C1 segment of cervical spinal cord (tissue), 14 donors: Measurements from ENCODE around the gene TUBGCP3.
"Not testable (repeated sequence)": the region's sequence is repeated elsewhere in the genome, so short reads cannot be mapped to it uniquely, and the experiment has no call there.

Experiments
- DNase-seq, 14 donors: peaks; one replicate each; lab custom pipeline; 2025; lab: John Stamatoyannopoulos, UW

TUBGCP3 gene

GRCh38 chr13:112579310-112579843 is 8.6 kb downstream of the TUBGCP3 start:
- DNase-seq, result no peak

GRCh38 chr13:112576768-112577167 is 11.2 kb downstream of the TUBGCP3 start:
- DNase-seq, result no peak

- DNase-seq, result no peak
These were observed 11.8 kb downstream of the TUBGCP3 start for GRCh38 chr13:112576191-112576590.

GRCh38 chr13:112575675-112576074 is 12.3 kb downstream of the TUBGCP3 start:
- no peak for DNase-seq

GRCh38 chr13:112574834-112575613 is 12.9 kb downstream of the TUBGCP3 start:
- no peak for DNase-seq

GRCh38 chr13:112574416-112574815 is 13.5 kb downstream of the TUBGCP3 start:
- no peak for DNase-seq

GRCh38 chr13:112573710-112574109 is 14.2 kb downstream of the TUBGCP3 start:
- DNase-seq, result no peak

- DNase-seq, result no peak
These were observed 15.6 kb downstream of the TUBGCP3 start for GRCh38 chr13:112572366-112572765.

- DNase-seq, result no peak
These were observed 18.1 kb downstream of the TUBGCP3 start for GRCh38 chr13:112569821-112570220.

- no peak for DNase-seq
These were observed 20.6 kb downstream of the TUBGCP3 start for GRCh38 chr13:112567161-112567862.

- DNase-seq, result no peak
These were observed 25.1 kb downstream of the TUBGCP3 start for GRCh38 chr13:112562786-112563383.

- no peak for DNase-seq
These were observed 25.7 kb downstream of the TUBGCP3 start for GRCh38 chr13:112562254-112562653.

DNA sequence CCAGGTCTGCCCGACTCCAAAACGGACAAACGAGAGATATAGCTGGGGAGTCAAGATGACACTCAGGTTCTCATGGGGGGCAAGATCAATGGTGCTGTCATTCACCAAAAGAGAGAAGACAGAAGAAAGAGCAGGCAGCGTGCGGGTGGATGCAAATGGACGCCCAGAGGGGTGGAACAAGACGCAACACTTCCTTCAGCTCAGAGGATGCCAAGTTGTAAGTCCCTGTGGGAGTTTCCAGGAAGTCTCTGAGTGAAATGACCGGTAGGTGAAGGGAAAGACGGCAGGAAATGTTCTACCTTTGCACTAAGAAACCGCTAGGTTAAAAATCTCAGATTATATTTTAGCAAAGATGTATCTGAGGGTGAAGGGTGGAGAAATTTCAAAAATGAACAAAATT is 26.5 kb downstream of the TUBGCP3 start:
- no peak for DNase-seq

DNA sequence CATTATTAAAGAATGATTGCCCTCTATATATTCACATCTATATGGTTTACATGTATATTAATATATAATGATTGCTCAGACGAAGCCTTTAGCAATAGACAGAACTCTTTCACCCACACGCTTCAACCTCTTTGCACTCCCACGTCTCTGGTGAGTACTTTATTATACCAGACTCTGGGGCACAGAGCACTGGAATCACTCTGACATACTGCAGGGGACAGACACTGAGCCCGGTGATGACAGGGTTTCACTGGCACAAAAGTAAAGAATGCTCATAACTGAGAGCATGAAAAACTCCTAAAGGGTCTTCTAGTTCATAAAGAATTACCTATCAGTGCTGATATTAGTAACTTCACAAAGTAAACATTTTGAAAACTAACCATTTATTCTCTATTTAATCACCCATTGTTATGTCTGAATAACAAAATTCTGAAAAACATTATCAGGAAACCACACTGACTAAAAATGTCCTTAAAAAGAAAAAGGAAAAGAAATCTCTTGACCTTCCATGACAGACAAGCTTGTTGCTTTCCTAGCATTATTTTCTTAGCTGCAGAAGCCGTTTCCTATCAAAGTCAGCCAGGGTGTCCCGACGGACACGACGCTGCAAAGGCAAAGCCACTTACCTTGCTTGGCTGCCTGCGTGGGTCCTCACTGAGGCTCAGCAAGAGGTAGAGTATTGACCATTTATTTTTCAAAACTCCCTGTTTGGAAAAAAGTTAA is 29.1 kb downstream of the TUBGCP3 start:
- no peak for DNase-seq

DNA sequence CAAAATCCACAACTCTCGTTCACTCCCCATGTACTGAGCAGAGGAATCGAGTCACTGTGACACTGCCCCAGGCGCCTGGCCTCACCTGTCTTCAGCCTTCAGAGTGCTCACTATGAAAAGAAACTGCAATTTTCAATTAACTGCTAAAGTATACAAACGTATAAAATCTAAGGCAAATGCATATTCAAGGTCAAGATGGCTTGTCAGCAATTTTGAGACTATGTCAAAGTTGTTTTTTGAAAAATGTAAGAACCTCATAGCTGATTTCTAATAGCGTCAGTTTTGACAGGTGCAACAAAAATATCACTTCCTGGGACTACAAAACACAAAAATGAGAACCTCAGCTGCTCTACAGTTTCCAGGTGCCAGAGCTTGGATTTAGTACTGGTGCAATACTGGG is 31.4 kb downstream of the TUBGCP3 start:
- DNase-seq, result no peak

GRCh38 chr13:112554214-112554850 is 33.6 kb downstream of the TUBGCP3 start:
- DNase-seq, result no peak

- DNase-seq, result not testable (repeated sequence)
These were observed 39.0 kb downstream of the TUBGCP3 start for GRCh38 chr13:112548975-112549374.

DNA sequence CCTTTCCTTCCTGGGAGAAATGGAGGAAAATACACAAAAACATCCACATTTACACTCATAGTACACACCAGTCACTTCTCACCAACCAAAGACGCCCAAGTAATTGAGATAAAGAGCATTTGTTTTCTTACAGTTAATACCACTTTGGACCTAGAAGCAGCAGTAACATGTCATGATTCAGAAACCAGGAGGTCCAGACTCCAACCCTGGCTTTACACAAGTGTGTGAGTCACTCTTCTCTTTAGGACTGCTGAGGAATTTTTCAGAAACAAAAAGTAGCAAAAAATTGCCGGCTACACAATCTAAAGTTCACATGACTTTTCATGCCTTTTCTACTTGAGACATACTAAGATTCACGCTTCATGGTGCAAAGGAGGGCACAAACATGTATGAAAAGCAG is 42.1 kb downstream of the TUBGCP3 start:
- no peak for DNase-seq

DNA sequence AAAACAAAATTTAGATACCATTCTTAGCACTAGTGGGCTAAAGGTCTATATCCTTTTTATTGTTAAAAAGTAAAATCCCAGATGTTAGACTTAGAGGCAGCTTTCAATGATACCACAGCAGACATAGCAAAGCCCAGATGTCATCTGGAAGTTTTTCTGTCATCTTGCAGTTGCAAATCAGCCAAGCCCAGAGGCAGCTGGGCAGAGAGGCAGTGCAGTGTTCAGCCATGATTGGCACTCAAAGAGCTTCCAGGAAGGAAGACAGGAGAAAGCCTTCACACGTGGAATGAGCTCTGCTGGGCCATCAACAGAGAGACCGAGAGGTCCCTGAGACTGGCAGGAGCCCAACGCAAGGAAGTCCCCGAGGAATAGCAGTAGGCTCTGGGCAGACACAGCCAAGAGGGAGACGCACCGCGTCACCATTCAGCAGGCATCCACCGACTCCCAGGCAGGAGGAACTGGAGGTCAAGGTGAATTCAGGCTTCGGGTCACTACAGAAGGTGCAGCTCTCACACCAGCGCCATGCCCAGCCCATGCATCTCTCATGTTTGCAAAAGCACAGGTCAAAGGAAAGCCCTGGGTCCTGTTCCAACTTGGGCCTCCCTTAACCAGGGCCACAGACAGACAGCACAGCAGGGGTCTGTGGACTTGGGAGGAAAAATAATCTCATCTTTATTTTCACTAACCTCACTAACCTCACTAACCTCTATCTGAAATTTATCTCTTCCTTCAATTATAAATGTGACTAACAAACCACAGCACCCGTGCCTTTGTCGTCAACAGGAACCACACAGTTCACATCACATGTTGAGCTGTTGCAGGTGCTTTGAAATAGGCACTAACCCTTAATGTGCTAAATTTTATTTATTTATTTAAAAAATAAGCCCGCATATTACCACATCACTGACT is 54.9 kb downstream of the TUBGCP3 start:
- no peak for DNase-seq

DNA sequence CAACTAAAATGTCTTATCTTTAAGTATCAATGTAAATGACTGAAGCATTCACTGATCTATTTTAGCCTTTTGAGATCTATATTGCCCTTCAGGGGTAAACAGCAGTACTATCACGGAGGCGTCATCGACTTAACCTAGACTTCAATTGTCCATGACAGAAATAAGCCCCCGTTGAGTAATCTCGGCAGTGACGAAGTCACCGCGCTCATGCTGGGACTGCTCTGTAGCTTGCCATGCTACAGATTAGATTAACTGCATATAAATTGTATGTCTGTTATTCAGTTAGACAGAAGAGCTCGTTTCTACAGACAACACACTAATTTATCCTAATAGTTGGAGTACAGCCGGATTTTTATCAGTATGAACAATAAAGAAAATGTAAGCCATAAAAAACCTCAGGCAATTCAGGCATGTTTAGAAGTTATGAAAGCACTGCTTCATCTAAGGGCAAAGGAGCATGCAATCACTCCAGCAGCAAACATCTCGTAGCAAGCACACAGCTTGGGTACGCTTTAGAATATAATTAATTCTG is 56.6 kb downstream of the TUBGCP3 start:
- DNase-seq, result no peak
